PC-3 (cell line): ENCODE measurements around the gene MAP3K20. TPM values are rescaled to one million over a fixed set of nuclear protein-coding genes. Genes with fewer than 3 reads are reported as not detected.

ENCODE experiments used
- ATAC-seq: fragments of 200-7000 bp; cut with Tn5 transposase; 2 replicates; pipeline ENCODE4 v1.9.1; 2020; ENCODE audit warnings: mild to moderate bottlenecking, moderate library complexity
- BruUV-seq: library from RNA; stranded (reverse); fragments of 400-500 nt; replicated peaks from 2 replicates; lab custom pipeline; 2021; lab: Mats Ljungman, UMichigan
- CTCF ChIA-PET: fragments of 300-600 bp; sonication (Branson Sonifier 250); formaldehyde crosslinking; loops from one replicate; lab custom pipeline; 2022; ENCODE audit warnings: antibody characterized with exemption; lab: Charles Lee
- POLR2A ChIA-PET: fragments of 300-600 bp; sonication (Branson Sonifier 250); formaldehyde crosslinking; loops from one replicate; lab custom pipeline; 2022; ENCODE audit warnings: antibody characterized with exemption; ENCODE audit not compliant: unreplicated experiment; lab: Charles Lee
- DNase-seq: peaks from one replicate; pipeline ENCODE4 v3.0.0-alpha.2; 2015
- H2AFZ ChIP-seq: fragments of 300-600 bp; sonication (generic); 2 replicates; pipeline ENCODE4 v1.6.0; 2016; ENCODE audit warnings: antibody characterized with exemption, low read length
- H3F3A ChIP-seq: fragments of 300-600 bp; sonication (generic); one replicate; pipeline ENCODE4 v1.6.0; 2017; ENCODE audit warnings: antibody characterized with exemption, low read length, control low read depth, mild to moderate bottlenecking; ENCODE audit not compliant: unreplicated experiment
- H3K27ac ChIP-seq: fragments of 300-600 bp; sonication (generic); 2 replicates; pipeline ENCODE4 v1.5.1; 2016; ENCODE audit warnings: mild to moderate bottlenecking, low read length
- H3K27me3 ChIP-seq: fragments of 300-600 bp; sonication (generic); 2 replicates; pipeline ENCODE4 v1.6.1; 2016; ENCODE audit warnings: low read length, mixed read lengths
- H3K36me3 ChIP-seq: fragments of 300-600 bp; sonication (generic); 2 replicates; pipeline ENCODE4 v1.6.1; 2016; ENCODE audit warnings: low read depth, mixed run types, low read length, mixed read lengths
- H3K4me1 ChIP-seq: fragments of 300-600 bp; sonication (generic); 2 replicates; pipeline ENCODE4 v1.5.1; 2016; ENCODE audit warnings: low read length; ENCODE audit not compliant: insufficient read depth
- H3K4me2 ChIP-seq: fragments of 300-600 bp; sonication (generic); 2 replicates; pipeline ENCODE4 v1.6.0; 2016; ENCODE audit warnings: low read length
- H3K4me3 ChIP-seq: fragments of 300-600 bp; sonication (generic); 2 replicates; pipeline ENCODE4 v1.5.1; 2016; ENCODE audit warnings: mild to moderate bottlenecking, low read length, mixed read lengths
- H3K79me2 ChIP-seq: fragments of 300-600 bp; sonication (generic); 2 replicates; pipeline ENCODE4 v1.6.1; 2017; ENCODE audit warnings: low read length, mixed read lengths
- H3K9ac ChIP-seq: fragments of 300-600 bp; sonication (generic); 2 replicates; pipeline ENCODE4 v1.6.0; 2016; ENCODE audit warnings: mild to moderate bottlenecking, low read length
- H3K9me2 ChIP-seq: fragments of 300-600 bp; sonication (generic); replicated peaks from 2 replicates; pipeline ENCODE4 v1.6.1; 2016; ENCODE audit warnings: mixed run types, low read length, mixed read lengths
- H3K9me3 ChIP-seq: fragments of 300-600 bp; sonication (generic); 2 replicates; pipeline ENCODE4 v1.6.1; 2016; ENCODE audit warnings: low read length, mixed read lengths
- H4K20me1 ChIP-seq: fragments of 300-600 bp; sonication (generic); 2 replicates; pipeline ENCODE4 v1.6.1; 2016; ENCODE audit warnings: low read length, mixed read lengths
- CTCF ChIP-seq: fragments of 300-600 bp; sonication (generic); conservative IDR thresholded peaks from 2 replicates; pipeline ENCODE4 v1.5.1; 2017; ENCODE audit warnings: antibody characterized with exemption, low read depth, mild to moderate bottlenecking, low read length
- EZH2 ChIP-seq: fragments of 300-600 bp; sonication (generic); IDR thresholded peaks from one replicate; pipeline ENCODE4 v1.6.1; 2017; ENCODE audit warnings: antibody characterized with exemption, mild to moderate bottlenecking, low read length; ENCODE audit not compliant: unreplicated experiment
- EZH2phosphoT487 ChIP-seq: fragments of 300-600 bp; sonication (generic); IDR thresholded peaks from 2 replicates; pipeline ENCODE4 v1.6.1; 2018; ENCODE audit warnings: mild to moderate bottlenecking, antibody characterized with exemption, low read length, borderline replicate concordance
- intact Hi-C: fragments of 100-400 bp; cut with micrococcal nuclease; formaldehyde crosslinking; loops from 2 replicates; pipeline ENCODE4 v1.9.0; 2023
- total RNA-seq: library from RNA; depleted of rRNA; stranded (reverse); fragments of >200 nt; gene quantifications from 2 replicates; pipeline ENCODE4 v1.2.3, GENCODE V29; 2014

MAP3K20 gene
- total RNA-seq, 1 experiment from 2014 or later: 29.8 TPM

GRCh38 chr2:173106959-173107628, 31.4 kb downstream of the MAP3K20 start:
- H3F3A ChIP-seq: no peaks in the 10 kb centered on the region
- no peaks in the 10 kb centered on the region for H3K9me2 ChIP-seq
- intact Hi-C loops: loop anchor here (5.0 kb wide), 1 partner anchor 45 kb away; no protein-coding TSS in a partner anchor
- no peak for TF ChIP-seq EZH2phosphoT487
- TF ChIP-seq EZH2: no peak
- no peak for TF ChIP-seq CTCF
- ChIA-PET CTCF (no interaction called here), POLR2A (interaction anchor here (0.5 kb wide), 1 partner anchor 29 kb away, joined by 3 read pairs; no protein-coding TSS in a partner anchor)
- H3K4me2 ChIP-seq: no peak overlapping the region
- no peaks in the 10 kb centered on the region for H3K27me3 ChIP-seq
- BruUV-seq: no TSS peak
- no peak overlapping the region for H3K27ac ChIP-seq
- H3K36me3 ChIP-seq: no peaks in the 10 kb centered on the region
- no peak overlapping the region for H3K4me3 ChIP-seq
- peaks cover 18% of the 10 kb centered on the region for H3K4me1 ChIP-seq
- no peak for DNase-seq
- H3K79me2 ChIP-seq: peaks cover 30% of the 10 kb centered on the region
- ATAC-seq: no peak
- no peak overlapping the region for H2AFZ ChIP-seq
- no peaks in the 10 kb centered on the region for H3K9me3 ChIP-seq
- no peaks in the 10 kb centered on the region for H4K20me1 ChIP-seq
- no peak overlapping the region for H3K9ac ChIP-seq

GRCh38 chr2:173107629-173108022, 32.0 kb downstream of the MAP3K20 start:
- ChIA-PET CTCF (no interaction called here), POLR2A (no interaction called here)
- Histone ChIP-seq H3K4me2 (no peak overlapping the region), H3K27me3 (no peaks in the 10 kb centered on the region), H3K9me2 (no peaks in the 10 kb centered on the region), H3K9ac (no peak overlapping the region), H3K4me1 (peaks cover 18% of the 10 kb centered on the region), H4K20me1 (no peaks in the 10 kb centered on the region), H3K4me3 (no peak overlapping the region), H2AFZ (no peak overlapping the region), H3K9me3 (no peaks in the 10 kb centered on the region), H3K36me3 (no peaks in the 10 kb centered on the region), H3F3A (no peaks in the 10 kb centered on the region), H3K79me2 (peaks cover 35% of the 10 kb centered on the region), H3K27ac (no peak overlapping the region)
- TF ChIP-seq EZH2phosphoT487 (no peak), CTCF (no peak), EZH2 (no peak)
- DNase-seq: no peak
- intact Hi-C loops: loop anchor here (2.0 to 5.0 kb wide), 2 partner anchors 21 to 45 kb away; no protein-coding TSS in a partner anchor
- ATAC-seq: no peak
- BruUV-seq: no TSS peak
